Nucleus accumbens (tissue), 56 donors: ENCODE results near the gene KDM2B.

Experiments
- DNase-seq, 56 donors: peaks; one replicate each; lab custom pipeline; 2025; lab: John Stamatoyannopoulos, UW

Gene KDM2B

DNA sequence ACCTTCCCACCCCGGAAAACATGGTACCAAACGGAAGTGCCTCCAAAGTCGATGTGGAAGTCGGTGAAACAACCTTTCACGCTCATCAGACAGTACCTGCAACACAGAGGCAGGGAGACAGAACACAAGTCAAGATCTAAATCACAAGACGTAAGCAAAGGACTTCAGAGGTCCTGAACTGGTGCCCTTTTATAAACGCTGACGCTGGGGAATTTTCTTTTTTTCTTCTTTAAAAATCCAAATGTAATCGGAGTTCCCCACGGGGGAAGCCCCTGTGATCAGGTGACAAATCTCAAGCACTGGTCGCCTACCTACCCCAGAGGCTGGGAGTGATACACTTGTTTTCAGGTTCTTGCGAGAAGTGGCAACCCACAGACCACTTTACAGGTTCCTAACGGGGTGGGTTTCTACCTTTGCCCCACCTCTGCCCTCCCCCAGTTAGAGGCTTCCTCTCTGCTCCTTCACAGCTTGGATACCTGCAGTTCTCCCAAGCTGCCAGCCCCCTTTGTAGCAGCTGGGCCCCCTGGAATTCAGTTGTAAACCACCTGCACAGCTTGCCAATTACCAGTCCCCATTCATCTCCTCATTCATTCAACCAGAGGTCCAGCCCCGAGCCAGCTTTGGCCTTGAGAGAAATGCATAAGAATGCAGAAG lies 46.2 kb downstream of the KDM2B start:
- no peak for DNase-seq

DNA sequence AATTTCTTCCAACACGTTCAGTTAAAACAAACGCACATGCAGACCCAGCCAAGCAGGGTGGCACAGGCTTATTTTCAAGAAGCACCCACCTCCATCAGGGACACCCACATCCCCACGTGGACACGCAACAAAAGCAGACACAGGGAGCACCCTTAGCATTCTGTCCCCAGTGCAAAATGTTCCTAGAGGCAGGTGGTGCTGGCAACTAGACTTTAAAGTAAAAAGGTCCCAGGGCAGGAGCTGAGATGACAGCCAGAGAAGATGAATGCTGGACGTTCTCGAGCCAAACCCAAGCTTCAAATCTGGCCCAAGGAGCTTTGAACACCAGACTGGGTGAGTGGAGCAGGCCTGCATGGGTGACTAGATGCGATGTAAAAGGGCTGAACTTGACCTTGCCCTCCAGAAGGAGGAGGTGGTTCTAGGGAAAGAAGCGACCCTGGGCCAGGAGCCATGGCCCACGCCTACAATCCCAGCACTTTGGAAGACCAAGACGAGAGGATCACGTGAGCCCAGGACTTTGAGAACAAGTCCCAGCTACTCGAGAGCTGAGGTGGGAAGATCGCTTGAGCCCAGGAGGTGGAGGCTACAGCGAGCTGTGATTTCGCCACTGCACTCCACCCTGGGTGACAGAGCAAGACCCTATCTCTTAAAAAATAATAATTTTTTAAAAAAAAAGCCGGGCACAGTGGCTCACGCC lies 47.3 kb downstream of the KDM2B start:
- no peak for DNase-seq

DNA sequence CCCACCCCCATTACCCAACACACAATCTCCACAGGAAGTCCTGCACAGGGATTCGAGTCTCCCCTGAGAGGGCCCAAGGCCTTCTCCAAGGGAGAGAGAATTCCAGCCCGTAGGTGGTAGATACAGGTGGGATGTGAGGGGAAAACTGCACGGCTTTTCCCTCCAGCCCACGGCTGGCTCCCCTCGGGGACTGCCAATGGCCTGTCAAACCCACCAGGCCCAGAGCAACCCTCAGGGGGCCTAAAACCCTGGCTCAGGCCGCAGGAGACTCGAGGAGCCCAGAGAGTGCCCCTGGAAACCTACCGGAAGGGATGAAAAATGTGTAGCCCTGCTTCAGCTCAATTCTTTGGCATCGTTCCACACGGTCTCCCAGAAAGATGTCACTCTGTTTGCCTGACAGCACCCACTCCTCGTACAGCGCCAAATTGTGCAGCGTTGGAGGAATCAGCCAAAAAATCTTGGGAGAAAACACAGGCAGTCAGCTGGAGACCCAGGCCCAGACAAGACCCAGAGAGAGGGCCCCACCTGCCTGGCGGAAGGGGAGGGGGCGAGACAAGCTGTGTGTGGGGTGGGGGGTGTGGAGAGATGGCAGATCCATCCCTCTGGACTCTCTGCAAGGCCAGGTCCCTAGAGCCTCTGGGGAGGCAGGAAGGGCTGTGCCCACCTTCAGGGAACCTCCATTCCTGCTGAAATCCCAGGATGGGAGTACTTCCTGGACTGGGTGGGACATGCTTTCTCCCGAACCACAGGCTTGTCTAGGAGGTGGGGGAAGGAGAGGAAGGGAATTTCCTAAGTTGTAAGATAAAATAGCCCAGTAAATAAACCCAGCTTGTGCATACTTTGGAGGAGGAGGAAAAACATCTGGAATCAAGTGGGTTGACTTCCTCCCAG lies 48.1 kb downstream of the KDM2B start:
- DNase-seq: no peak

DNA sequence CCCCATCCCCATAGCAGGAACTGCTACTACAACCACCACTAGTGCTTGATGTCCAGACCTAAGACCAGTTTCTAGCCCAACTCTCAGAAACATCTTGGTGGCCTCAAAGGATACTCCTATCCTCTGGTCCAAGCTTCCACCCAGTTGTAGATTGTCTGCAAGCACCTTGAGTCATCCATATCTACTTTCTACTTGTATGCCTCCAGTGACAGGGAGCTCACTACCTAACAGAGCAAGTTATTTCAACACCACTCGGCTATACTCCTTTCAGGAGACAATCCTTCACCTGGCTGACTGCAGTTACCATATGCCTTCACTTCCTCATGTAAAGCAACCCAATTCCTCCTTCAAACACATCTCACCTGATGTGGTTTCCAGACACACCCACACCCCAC lies 49.5 kb downstream of the KDM2B start:
- DNase-seq: no peak

DNA sequence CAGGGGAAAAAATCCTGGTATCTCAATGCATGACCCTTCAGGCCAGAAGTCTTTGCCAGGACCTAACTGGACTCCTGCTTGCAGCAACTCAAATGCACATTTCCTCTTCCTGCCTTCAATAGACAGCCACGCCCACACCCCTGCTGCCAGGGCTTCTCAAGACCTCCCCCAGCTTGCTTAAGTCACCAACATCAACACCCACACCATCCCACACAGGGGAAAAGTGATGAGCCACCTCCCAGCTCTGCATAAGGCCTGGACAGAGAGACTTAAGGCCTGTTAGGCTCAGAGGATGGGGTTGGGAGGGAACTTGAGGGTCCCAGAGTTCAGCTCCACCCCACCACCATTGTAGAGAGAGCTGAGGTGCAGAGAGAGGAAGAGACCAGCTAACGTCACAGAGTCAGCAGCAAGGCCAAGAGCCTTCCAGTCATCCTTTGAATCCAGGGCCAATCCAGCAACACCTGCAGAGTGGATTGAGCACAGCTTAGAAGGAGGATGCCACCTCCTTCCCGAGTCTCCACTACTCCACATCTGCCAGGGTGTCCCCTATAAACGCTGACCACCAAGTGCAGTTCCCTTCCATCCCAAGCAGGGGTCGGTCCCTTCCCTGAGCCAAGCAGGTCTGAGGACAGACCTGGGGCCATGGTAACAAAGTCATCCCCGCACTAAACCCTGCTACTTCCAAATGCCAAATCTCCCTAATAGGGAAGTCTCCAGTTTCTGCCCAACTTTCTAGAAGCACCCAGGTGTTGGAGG lies 50.0 kb downstream of the KDM2B start:
- DNase-seq: peak in 16 of 56 donors; percentile 1 to 49 (median 14)

DNA sequence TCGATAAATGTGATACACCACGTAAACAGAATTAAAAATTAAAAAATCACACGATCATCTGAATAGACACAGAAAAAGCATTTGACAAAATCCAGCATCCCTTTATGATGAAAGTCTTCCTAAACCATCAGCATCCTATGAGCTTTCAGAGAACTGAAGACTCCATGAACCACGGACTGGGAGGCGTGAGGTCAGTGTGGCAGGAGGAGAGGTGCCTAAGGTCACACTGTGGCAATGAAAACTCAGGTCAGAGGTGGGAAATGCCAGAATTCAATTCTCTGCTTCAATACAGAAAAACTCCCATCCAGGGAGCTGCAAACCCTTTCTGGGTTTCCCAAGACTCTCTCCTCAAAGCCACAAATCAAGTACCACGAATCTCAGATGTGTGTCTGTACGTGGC lies 51.6 kb downstream of the KDM2B start:
- no peak for DNase-seq

DNA sequence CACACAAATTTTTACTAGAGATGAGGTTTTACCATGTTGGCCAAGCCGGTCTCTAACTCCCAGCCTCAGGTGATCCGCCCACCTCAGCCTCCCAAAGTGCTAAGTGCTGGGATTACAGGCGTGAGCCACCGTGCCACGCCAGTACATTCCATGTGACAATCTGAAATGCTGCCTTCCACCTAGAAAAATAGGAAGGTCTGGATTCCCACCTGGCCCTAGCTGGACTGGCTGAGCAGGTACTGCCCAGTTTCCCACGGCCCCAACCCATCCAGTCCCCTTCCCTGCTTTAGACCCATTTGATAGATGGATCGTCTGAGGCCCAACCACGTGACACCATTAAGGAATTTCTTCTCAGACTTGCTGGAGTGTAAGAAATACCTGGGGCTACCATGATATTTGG lies 55.4 kb downstream of the KDM2B start:
- DNase-seq: no peak

DNA sequence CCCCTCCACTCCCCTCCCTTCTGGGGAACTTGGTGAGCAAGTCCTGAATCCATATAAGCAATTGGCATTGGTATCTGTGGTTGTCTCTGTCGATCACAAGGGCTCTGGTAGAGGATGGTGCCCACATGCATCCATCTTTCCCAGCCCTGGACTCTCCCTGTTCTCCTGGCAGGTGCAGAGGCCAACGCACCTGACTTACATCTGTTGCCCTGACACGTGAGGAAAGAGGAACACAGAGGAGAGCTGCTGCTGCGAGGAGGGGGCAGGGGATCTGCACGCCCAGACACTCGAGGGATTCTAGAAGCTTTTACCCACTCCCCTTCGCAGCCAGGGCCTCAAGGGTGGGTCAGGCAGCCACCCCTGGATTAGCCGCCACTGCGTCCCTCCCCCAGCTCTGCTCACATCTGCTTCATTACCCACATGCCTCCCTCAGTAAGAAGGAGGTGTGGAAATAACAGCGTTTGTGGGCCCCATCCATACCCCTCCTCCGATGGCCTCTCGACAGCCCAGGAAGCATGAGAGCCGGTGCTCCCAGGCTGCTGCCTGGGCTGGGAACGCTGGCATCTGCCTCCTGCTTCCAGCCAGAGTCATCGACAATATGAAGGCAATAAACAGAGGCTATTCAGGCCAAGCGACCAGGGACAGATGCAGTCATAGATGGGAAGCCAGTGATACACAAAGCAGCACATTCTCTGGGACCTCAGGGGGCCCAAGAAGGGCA lies 56.5 kb downstream of the KDM2B start:
- DNase-seq: peak in 43 of 56 donors; percentile 8 to 62 (median 37)

DNA sequence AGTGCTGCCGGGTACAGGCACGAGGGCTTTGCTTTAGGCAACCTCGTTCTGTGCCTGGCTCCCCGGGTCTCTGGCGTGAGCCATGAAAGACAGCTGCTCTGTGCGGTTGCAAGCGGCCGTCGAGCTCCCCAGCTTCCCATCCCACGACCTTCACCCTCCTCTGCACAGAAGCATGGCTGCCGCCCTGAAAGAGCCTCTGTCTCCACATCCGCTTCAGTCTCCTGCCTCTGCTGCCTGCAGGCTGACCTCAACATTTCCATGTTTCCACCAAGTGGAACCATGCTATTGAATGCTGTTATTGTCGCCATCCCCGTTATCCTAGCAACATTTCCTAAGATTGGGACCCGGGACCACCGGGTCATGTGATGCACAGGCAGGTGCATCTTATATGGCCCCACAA lies 57.1 kb downstream of the KDM2B start:
- DNase-seq: peak in 35 of 56 donors; percentile 7 to 55 (median 33)

DNA sequence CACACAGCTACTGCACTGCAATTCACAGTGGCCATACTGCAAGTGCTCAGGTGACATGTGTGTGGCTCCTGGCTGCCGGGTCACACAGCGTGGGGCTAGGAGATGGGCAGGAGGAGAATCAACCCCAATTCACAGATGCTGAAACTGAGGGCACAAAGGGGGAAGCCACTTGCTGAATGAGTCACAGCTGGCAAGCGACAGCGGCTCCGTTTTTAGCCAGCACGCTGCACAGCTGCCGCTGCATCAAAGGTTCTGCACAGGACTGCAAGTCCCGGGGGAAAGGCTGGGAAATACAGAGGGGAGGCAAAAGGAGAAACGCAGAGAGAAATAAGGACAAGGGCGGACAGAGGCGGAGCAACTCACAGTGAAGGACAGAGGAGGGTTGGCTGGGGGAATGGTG lies 57.9 kb downstream of the KDM2B start:
- peak in 6 of 56 donors; percentile 7 to 23 (median 11) for DNase-seq

DNA sequence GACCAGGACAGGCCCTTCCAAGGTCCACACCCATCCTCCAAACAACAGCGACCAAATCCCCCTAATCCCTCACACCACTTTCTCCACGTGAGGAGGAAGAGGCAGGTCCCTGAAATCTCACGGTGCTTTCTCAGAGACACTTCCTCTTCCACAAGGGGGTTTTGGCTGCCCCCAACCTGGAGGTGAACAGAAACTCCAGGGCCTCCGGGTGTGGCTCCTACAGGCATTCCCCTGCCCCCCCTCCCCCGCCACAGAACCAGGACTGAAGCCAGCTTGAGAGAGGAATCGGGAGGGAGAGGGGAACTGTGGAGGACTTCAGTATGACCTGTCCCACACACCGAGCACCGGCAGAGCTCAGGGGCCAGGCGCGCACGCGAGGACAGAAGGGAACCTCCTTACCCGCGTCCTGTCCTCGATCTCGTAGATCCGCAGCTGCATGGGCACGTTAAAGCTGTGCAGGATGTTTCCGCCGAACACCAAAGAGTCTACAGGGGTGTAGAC lies 60.2 kb downstream of the KDM2B start:
- no peak for DNase-seq

DNA sequence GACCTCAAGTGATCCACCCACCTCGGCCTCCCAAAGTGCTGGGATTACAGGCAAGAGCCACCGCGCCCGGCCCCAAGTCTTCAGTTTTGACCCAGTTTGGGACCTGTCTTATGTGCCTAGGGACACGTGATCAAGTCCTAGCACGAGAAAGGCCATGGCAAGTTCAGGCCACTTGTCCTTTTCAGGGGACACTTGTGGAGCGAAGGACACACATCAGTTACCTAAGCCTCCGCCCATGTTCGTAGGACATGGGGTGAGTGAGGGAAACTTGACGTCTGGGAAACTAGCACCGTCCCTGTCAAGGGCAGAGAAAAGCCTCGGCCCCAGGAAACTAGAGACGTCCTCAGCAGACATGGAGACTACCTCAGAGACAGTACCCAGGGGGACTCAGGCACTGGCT lies 60.7 kb downstream of the KDM2B start:
- DNase-seq: no peak

DNA sequence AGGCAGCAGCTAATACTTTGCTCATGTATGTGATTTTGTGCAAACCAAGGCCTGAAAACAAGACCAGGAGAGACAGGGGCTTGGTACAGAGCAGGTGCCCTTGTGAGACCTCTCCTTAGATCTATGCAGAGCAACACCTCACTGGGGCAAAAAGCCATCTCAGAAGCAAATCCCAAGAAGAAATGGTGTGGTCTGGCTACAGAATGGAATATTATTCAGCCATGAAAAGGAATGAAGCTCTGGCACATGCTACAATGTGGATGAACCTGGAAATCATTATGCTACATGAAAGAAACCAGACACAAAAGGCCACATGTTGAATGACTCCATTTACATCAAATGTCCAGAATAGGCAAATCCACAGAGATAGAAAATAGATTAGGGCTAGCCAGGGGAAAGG lies 61.6 kb downstream of the KDM2B start:
- no peak for DNase-seq

DNA sequence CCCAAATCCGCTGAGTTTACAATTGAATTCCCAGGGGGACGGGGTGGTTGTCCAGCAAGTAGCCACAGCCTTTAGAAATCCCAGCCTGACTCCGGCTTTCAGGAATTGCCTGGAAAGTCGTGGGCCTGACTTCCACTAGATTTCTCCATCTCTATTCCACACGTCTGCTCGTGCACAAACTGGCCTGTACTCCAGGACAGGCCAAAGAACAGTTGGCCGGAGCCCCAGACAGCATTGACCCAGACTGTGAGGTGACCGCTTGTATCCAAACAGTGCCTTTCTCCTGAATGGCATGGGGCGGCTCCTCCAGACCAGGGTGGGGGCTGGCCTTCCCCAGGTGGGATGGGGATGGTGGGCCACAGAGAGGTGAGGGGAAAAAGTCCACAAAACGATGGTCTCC lies 62.2 kb downstream of the KDM2B start:
- DNase-seq: no peak

DNA sequence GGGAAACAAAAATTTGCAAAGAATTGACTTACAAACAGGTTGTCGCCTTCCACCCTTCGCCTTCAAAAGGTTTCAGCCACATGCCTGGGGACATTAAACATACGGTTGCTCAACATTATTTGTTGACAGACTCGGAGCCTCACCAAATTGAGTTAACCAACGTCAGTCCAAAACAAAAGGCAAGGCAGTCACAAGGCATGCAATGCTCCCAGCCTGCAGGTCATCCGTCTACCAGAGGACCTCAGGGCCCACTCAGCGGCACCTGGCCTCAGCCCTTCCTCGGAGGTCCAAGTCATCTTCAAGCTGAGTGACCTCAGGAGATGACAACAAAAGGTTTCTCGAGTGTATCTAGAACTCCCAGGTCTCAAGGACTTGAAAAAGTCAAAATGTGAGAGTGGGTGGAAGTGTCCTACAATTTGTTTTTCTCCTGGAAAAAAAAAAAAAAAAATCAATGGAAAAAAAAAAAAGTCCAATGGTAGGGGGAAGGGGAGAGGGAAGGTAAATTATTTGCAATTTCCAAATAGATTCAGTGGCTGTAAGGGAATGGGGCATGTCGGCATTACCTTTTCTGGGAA lies 64.3 kb downstream of the KDM2B start:
- DNase-seq: no peak

DNA sequence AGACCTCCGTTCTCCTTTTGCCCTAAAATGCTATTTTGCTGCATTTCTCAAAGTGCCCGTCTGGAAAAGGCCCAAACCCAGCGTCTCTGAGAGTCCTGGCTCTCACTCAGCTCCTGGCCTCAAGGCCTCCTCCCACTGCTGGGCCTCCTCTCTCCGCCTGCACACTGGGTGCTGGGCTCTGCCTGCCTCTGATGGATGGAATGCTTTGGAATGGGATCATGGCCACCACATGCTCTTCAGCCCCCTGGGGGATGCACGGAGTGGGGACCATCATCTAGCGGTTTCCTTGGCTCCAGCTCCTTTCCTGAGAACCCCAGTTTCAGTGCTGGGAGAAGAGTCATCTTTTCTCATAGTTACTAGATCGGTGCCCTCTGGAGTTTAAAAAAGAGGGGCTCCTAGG lies 65.2 kb downstream of the KDM2B start:
- DNase-seq: no peak

DNA sequence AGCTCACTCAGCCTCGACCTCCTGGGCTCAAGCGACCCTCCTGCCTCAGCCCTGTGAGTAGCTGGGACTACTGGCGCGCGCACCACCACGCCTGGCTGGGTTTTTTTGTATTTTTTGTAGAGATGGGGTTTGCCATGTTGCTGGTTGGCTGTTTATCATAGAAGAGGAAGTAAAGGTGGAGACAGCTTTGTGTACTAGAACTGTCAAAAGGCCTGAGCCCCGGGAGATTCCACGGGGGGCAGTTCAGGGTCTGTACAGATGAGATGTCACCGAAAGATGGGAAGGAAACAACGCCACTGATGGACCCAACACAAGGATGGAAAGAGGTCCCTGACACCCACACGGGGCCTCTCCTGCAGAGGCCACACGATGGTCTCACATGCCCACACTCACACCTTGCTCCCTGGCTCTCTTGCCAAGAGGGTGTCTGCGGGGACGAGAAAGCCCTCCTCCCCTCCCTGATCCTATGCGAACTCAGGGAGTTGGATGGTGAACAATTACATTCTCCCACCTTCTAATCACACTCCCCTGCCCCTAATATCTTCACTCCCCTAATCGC lies 66.6 kb downstream of the KDM2B start:
- DNase-seq: no peak

DNA sequence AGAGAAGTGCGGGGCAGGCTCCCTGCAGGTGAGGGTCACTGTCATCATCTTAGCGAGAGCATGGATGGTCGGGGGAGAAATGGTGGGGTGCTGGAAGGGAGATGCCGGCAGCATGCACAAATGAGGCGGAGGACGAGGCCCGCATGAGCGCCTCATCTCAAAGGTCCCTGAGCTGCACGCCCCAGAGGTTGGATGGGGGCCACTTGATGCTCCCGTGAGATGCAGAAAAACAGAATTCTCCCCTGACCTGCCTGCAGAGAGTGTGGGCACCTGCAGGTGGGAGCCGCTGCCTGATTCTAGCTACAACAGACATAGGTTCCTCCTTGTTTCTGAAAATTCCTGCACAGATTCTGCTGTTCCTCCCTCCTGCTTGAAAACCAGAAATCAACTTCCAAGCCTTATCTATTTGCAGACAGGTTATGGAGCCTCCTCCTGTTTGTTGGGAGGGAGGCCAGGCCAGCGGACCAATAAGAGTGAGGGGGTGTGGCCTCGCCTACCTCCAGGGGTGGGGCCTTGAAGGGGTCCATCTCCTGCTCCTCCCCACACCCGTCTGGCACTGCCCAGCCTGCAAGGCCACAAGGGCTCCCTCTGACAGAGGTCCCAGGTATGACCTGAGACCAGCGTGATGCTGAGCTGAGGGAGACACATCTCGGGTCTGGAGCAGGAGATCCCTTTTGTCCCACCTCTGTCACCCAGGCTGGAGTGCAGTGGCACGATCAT lies 67.2 kb downstream of the KDM2B start:
- peak in 2 of 56 donors; percentile 3 to 14 for DNase-seq
